Measurements from ENCODE around the gene MVP.
A peak's percentile ranks its signal among the peaks of the same experiment; 100 is the strongest.
"Not testable (repeated sequence)": the region's sequence is repeated elsewhere in the genome, so short reads cannot be mapped to it uniquely, and the experiment has no call there.

MVP gene

DNA sequence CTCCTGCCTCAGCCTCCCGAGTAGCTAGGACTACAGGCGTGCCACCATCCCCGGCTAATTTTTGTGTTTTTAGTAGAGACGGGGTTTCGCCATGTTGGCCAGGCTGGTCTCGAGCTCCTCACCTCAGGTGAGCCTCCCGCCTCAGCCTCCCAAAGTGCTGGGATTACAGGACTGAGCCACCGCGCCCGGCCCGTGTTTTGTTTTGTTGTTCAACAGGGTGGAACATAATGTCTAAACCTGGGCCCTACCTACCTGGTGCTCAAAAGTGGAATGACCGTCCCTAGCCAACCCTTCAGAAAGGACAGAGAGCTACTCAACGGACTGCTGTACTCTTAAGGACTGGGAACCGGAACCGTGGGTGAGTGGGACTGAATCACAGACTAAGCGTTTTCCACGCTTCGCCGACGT is 30.5 kb upstream of the MVP start:
- H3K27ac ChIP-seq (ENCODE audit: low read depth, low read length) = peak overlapping the region; percentile 66
- WGBS = 82% methylated on average over 20 of the region's 20 CpGs

DNA sequence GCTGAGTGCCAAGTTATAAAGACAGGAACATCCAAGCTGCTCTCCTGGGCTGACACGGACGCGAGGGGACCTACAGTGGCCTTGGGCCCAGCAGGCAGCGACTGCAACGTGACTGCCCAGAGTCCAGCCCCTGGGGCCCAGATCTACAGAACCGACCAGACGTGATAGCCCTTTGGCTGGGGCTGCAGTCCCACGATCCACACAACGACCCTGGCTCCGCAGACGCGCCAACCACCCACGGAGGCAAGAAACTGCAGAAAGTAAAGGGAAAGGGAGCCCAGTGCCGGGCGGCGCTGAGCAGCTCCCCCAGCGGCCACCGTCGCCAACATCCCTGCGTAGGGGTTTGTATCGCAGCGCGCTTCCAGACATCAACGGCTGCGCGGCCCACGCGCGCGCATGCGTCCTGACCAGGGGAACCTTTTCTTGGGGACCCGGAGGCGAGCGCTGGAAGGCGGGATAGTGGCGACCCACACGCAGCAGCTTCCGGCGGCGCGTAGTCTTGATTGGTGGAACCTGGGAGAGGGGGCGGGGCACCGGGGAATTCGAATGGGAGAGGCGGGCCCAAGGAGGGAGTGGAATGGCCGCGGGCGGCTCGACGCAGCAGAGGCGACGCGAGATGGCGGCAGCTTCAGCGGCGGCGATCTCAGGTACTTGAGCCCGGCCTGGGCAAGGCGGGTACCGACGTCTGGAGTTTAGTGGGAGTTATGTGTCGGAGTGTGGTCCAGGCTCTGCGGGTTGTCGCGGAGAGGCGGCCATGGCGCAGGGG is 29.9 kb upstream of the MVP start, which contains the start of gene KIF22:
Gene KIF22 (plus strand): TSS at position 569 of the 766 bp plus-strand sequence. CDS start 9 bp downstream, at position 578.
- Histone ChIP-seq H3K27ac (ENCODE audit: low read depth, low read length) (peak within 1 kb of the TSS; percentile 75), H3K36me3 (ENCODE audit: insufficient read depth, low read length) (peaks cover 18% of the 10 kb centered on the region), H3K9ac (ENCODE audit: low read depth, low read length) (peak within 1 kb of the TSS; percentile 93), H3K4me3 (ENCODE audit: low read length) (peak within 1 kb of the TSS; percentile 90), H3K9me3 (ENCODE audit: insufficient read depth, low read depth, low read length) (no peaks in the 10 kb centered on the region), H3K27me3 (ENCODE audit: insufficient read depth, low read length) (peaks cover 3% of the 10 kb centered on the region; the same call in 1 of the 2 replicates), H3K4me1 (ENCODE audit: insufficient read depth, low read length) (peaks cover 14% of the 10 kb centered on the region; the same call in 1 of the 2 replicates)
- WGBS = 2% methylated on average over 67 of the region's 67 CpGs

More for the DNA sequence above, 30.5 kb upstream of the MVP start:
- Histone ChIP-seq H3K9ac (ENCODE audit: low read depth, low read length) (peak overlapping the region; percentile 79), H3K36me3 (ENCODE audit: insufficient read depth, low read length) (peaks cover 12% of the 10 kb centered on the region; the same call in 1 of the 2 replicates), H3K4me3 (ENCODE audit: low read length) (peak overlapping the region; percentile 90), H3K9me3 (ENCODE audit: insufficient read depth, low read depth, low read length) (no peaks in the 10 kb centered on the region), H3K27me3 (ENCODE audit: insufficient read depth, low read length) (peaks cover 5% of the 10 kb centered on the region), H3K4me1 (ENCODE audit: insufficient read depth, low read length) (peaks cover 14% of the 10 kb centered on the region; the same call in 1 of the 2 replicates)

DNA sequence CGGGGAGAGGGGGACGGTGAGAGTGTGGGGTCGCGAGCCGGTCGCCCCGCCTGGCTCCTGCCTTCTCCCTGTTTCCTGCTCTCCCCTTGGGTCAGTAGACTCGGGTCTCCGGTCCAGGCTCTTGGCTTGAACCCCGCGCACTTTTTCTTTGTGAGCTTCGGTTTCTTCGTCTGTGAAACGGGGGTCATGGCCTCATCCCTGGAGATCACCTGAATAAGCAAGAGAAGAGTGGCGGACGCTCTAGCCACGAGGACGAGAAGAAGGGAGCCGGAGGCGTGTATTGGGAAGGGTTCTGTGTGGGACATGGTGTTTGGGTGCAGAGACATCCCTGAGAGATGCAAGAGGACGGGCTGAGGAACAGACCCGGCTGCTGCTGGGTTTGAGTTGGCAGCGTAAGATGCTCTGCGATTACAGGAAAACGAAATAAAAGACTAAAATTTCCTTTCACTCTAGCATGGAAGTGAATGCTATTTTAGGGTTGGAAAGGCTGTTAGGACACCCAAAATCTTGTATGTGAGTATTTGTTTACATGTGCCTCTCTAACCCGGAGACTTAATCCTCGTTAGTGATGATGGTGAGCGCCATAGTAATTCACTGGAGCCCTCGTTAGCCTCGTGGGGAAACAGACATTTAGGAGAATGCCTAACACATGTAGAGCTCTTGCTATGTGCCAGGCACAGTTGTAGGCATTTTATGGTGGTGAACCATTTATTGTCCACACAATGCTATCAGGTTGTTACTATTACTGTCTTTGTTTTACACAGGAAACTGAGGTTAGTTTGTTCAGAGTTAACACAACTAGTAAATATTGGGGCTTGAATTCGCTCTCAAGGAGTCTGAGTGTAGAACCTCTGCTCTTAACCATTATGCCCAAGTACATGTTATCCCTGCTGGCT is 29.1 kb upstream of the MVP start:
- peak overlapping the region; percentile 93 for H3K9ac ChIP-seq (ENCODE audit: low read depth, low read length)
- H3K27ac ChIP-seq (ENCODE audit: low read depth, low read length) = peak overlapping the region; percentile 75
- H3K36me3 ChIP-seq (ENCODE audit: insufficient read depth, low read length) = peaks cover 21% of the 10 kb centered on the region
- 3% methylated on average over 28 of the region's 31 CpGs for WGBS
- H3K27me3 ChIP-seq (ENCODE audit: insufficient read depth, low read length) = no peaks in the 10 kb centered on the region
- H3K9me3 ChIP-seq (ENCODE audit: insufficient read depth, low read depth, low read length) = no peaks in the 10 kb centered on the region
- H3K4me3 ChIP-seq (ENCODE audit: low read length) = peak overlapping the region; percentile 90
- H3K4me1 ChIP-seq (ENCODE audit: insufficient read depth, low read length) = peaks cover 14% of the 10 kb centered on the region; the same call in 1 of the 2 replicates

DNA sequence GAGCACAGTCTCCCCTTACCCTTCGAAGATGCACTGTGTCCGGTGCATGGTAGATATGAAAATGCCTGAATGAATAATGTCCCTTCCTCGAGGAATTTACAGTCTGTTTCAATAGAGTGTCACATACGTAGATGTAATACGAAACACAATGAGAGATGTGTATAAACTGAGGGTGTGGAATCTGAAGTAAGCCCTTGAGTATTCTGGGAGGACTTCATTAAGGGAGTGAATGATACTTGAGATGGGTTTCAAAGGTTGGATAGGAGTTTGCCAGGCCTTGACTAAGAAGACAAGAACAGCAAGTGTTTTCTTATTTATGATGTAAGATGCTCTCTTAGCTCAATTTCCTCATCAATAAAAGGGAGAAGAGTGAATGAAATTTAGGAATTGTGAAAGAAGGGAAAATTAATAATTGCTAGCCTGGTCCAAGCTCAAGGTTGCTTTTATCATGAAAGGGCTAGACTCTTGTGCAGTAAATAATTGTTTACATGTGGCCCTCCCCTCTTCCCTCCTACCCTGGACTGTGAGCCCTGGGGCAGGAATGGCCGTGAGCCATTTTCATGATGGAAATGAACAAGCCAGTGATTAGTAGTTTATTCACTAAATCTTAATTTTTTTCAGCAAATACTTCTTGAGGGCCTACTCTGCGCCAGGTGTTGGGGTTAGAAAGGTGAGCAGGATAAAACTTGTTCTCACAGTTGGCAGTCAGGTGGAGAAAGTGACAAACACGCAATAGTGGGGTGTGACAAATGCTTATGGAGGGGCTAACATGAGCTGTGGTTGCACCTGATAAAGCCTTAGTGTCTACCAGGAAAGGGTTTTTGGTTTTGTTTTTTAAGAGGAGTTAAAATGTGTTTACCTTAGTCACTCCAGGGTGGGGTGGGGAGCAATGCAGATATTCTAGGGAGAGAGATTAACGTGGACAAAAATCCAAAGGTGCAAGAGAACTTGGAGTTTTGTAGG is 28.1 kb upstream of the MVP start:
- peaks cover 30% of the 10 kb centered on the region for H3K36me3 ChIP-seq (ENCODE audit: insufficient read depth, low read length)
- H3K27ac ChIP-seq (ENCODE audit: low read depth, low read length) = no peak overlapping the region
- 87% methylated on average over 8 of the region's 9 CpGs for WGBS
- no peaks in the 10 kb centered on the region for H3K27me3 ChIP-seq (ENCODE audit: insufficient read depth, low read length)
- peak overlapping the region; percentile 93; the same call in 1 of the 2 replicates for H3K9ac ChIP-seq (ENCODE audit: low read depth, low read length)
- no peaks in the 10 kb centered on the region for H3K9me3 ChIP-seq (ENCODE audit: insufficient read depth, low read depth, low read length)
- H3K4me1 ChIP-seq (ENCODE audit: insufficient read depth, low read length) = peaks cover 14% of the 10 kb centered on the region; the same call in 1 of the 2 replicates
- peak overlapping the region; percentile 90 for H3K4me3 ChIP-seq (ENCODE audit: low read length)

DNA sequence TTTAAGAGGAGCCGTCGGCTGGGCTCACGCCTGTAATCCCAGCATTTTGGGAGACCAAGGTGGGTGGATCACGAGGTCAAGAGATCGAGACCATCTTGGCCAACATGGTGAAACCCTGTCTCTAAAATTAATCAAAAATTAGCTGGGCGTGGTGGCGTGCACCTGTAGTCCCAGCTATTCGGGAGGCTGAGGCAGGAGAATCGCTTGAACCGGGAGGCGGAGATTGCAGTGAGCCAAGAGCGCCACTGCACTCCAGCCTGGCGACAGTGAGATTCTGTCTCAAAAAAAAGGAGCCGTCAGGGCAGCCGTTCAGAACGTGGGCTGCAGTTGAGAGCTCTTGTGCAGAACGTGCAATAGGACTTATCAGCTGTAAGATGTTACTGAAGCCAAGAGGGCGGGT is 27.1 kb upstream of the MVP start:
- not testable (repeated sequence) for H3K4me3 ChIP-seq (ENCODE audit: low read length); H3K9me3 ChIP-seq (ENCODE audit: insufficient read depth, low read depth, low read length); H3K27ac ChIP-seq (ENCODE audit: low read depth, low read length); H3K27me3 ChIP-seq (ENCODE audit: insufficient read depth, low read length); H3K9ac ChIP-seq (ENCODE audit: low read depth, low read length)
- peaks cover 40% of the 10 kb centered on the region for H3K36me3 ChIP-seq (ENCODE audit: insufficient read depth, low read length)
- WGBS = 94% methylated on average over 18 of the region's 18 CpGs
- H3K4me1 ChIP-seq (ENCODE audit: insufficient read depth, low read length) = peaks cover 14% of the 10 kb centered on the region; the same call in 1 of the 2 replicates

DNA sequence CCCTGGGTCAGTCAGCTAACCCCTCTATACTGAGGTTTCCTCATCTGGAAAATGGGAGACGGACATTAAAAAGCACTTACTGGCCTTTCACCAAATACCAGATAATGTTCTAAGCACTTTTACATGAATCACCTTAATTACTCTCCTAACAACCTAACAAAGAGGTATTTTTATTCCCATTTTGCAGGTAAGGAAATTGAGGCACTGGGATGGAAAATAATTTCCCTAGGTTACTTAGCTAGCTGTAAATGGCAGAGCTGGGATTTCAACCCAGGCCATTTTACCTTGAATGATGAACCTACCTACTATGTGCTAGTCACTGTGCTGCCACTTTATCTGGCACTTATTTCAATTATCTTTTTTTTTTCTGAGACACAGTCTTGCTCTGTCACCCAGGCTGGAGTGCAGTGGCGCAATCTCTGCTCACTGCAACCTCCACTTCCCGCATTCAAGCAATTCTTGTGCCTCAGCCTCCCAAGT is 26.0 kb upstream of the MVP start:
- no peak overlapping the region for H3K27ac ChIP-seq (ENCODE audit: low read depth, low read length)
- H3K36me3 ChIP-seq (ENCODE audit: insufficient read depth, low read length) = peaks cover 52% of the 10 kb centered on the region
- H3K4me3 ChIP-seq (ENCODE audit: low read length) = no peak overlapping the region
- no peaks in the 10 kb centered on the region for H3K9me3 ChIP-seq (ENCODE audit: insufficient read depth, low read depth, low read length)
- H3K9ac ChIP-seq (ENCODE audit: low read depth, low read length) = no peak overlapping the region
- H3K27me3 ChIP-seq (ENCODE audit: insufficient read depth, low read length) = no peaks in the 10 kb centered on the region
- WGBS = 94% methylated on average over 3 of the region's 3 CpGs
- H3K4me1 ChIP-seq (ENCODE audit: insufficient read depth, low read length) = peaks cover 14% of the 10 kb centered on the region; the same call in 1 of the 2 replicates

DNA sequence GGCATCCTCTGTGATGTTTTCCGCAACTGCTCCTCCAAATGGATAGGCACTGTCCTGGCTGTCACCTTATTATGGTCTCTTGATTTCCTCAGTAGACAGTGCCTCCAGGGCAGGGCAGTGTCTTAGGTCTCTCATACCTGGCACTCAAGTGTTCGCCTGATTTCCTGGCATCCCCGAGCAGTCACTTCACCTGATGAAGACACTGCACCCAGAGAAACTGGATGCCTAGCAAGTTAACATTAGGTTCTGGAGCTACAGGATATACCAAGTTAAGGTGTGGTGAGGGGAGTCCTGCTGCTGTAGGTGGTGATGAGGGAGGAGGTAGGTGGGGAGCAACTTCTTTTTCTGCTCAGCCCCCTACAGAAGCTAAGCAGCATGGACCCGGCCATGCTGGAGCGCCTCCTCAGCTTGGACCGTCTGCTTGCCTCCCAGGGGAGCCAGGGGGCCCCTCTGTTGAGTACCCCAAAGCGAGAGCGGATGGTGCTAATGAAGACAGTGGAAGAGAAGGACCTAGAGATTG is 17.8 kb upstream of the MVP start:
- H3K9ac ChIP-seq (ENCODE audit: low read depth, low read length) = no peak overlapping the region; the same call in 1 of the 2 replicates
- peaks cover 68% of the 10 kb centered on the region for H3K36me3 ChIP-seq (ENCODE audit: insufficient read depth, low read length)
- no peak overlapping the region for H3K27ac ChIP-seq (ENCODE audit: low read depth, low read length)

DNA sequence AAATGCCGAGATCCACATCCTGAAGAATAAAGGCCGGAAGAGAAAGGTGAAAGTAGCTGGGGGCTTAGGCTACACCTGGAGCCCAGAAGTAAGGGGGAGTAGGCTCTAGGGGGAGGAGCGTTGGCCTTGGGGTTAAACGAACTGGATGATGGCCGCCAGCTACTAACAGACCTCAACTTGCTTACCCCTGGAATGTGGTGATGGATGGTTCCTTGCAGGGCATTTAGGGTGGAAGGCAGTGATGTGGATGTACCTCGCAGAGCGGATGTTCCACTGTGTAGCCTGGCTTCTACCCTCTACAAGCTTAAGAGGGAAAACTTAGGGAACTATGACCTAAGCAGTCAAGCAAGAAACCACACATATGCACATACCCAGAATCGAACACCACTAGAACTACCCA is 16.2 kb upstream of the MVP start:
- WGBS = 86% methylated on average over 7 of the region's 8 CpGs
- Histone ChIP-seq H3K27ac (ENCODE audit: low read depth, low read length) (no peak overlapping the region), H3K4me1 (ENCODE audit: insufficient read depth, low read length) (peaks cover 20% of the 10 kb centered on the region; the same call in 1 of the 2 replicates), H3K9ac (ENCODE audit: low read depth, low read length) (no peak overlapping the region), H3K4me3 (ENCODE audit: low read length) (no peak overlapping the region), H3K27me3 (ENCODE audit: insufficient read depth, low read length) (no peaks in the 10 kb centered on the region), H3K9me3 (ENCODE audit: insufficient read depth, low read depth, low read length) (no peaks in the 10 kb centered on the region), H3K36me3 (ENCODE audit: insufficient read depth, low read length) (peaks cover 62% of the 10 kb centered on the region)

More for the DNA sequence above, 17.8 kb upstream of the MVP start:
- Histone ChIP-seq H3K4me1 (ENCODE audit: insufficient read depth, low read length) (peaks cover 14% of the 10 kb centered on the region; the same call in 1 of the 2 replicates), H3K27me3 (ENCODE audit: insufficient read depth, low read length) (no peaks in the 10 kb centered on the region), H3K4me3 (ENCODE audit: low read length) (no peak overlapping the region), H3K9me3 (ENCODE audit: insufficient read depth, low read depth, low read length) (no peaks in the 10 kb centered on the region)
- WGBS = 97% methylated on average over 8 of the region's 8 CpGs

DNA sequence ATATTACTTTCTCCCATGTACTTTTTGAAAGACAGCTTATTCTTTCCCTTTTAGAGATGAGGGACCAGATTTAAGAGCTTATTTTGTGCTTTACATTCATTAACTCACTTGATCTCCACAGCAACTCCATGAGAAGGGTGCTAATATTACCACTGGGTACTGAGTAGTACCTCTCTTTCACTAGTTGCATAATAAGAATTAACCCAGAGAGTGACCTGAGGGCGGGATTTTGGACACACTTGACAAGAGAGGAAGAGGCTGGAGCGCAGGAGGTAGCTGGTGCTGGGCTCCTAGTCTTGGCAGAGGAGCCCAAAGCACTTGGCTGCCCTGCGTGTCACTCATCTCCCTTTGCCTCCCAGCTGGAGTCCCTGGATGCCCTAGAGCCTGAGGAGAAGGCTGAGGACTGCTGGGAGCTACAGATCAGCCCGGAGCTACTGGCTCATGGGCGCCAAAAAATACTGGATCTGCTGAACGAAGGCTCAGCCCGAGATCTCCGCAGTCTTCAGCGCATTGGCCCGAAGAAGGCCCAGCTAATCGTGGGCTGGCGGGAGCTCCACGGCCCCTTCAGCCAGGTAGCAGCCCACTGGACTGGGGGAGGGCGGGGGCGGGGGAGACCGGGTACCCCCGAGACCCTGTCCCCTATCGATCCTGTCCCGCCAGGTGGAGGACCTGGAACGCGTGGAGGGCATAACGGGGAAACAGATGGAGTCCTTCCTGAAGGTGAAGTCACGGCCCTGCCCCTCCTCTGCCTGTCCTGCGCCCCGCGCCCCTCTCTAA is 15.6 kb upstream of the MVP start:
- WGBS = 33% methylated on average over 26 of the region's 26 CpGs
- Histone ChIP-seq H3K36me3 (ENCODE audit: insufficient read depth, low read length) (peaks cover 60% of the 10 kb centered on the region), H3K4me3 (ENCODE audit: low read length) (peak overlapping the region; percentile 78)

More for the DNA sequence above, 15.6 kb upstream of the MVP start:
- Histone ChIP-seq H3K27me3 (ENCODE audit: insufficient read depth, low read length) (no peaks in the 10 kb centered on the region), H3K9ac (ENCODE audit: low read depth, low read length) (peak overlapping the region; percentile 89), H3K9me3 (ENCODE audit: insufficient read depth, low read depth, low read length) (no peaks in the 10 kb centered on the region), H3K4me1 (ENCODE audit: insufficient read depth, low read length) (peaks cover 22% of the 10 kb centered on the region; the same call in 1 of the 2 replicates), H3K27ac (ENCODE audit: low read depth, low read length) (peak overlapping the region; percentile 95)

Measured in HUES64 (cell line).